Common myeloid progenitor, CD34-positive (primary cell): ENCODE measurements around the gene SLC25A41.
A peak's percentile ranks its signal among the peaks of the same experiment; 100 is the strongest.

Source experiments
- CTCF ChIA-PET: fragments of 350-600 bp; sonication (Branson Sonifier 250); formaldehyde crosslinking; loops from one replicate; lab custom pipeline; 2021; ENCODE audit warnings: antibody characterized with exemption; lab: Charles Lee
- POLR2A ChIA-PET: fragments of 350-600 bp; sonication (Branson Sonifier 250); formaldehyde crosslinking; loops from one replicate; lab custom pipeline; 2021; ENCODE audit warnings: antibody characterized with exemption; lab: Charles Lee
- DNase-seq, 3 donors: peaks; one replicate each; pipeline versions ENCODE4 v3.0.0 to v3.0.0-alpha.2; 2013
- H3K27ac ChIP-seq, 2 experiments: 1 replicate in 1 of 2; 2 replicates in 1 of 2; pipeline ENCODE4 v1.7.0; 2013; ENCODE audit warnings: inconsistent platforms in 2 of 2, low read length in 2 of 2, mild to moderate bottlenecking in 2 of 2, low read depth in 1 of 2, moderate library complexity in 1 of 2; ENCODE audit not compliant: severe bottlenecking in 2 of 2, insufficient read depth in 1 of 2, poor library complexity in 1 of 2
- H3K27me3 ChIP-seq, 5 experiments: replicated peaks in 2 of 5; 1 replicate in 3 of 5; 2 replicates in 2 of 5; pipeline versions ENCODE4 v1.6.1 to v1.7.0; 2013; ENCODE audit warnings: low read length in 4 of 5, mild to moderate bottlenecking in 2 of 5, moderate library complexity in 2 of 5, inconsistent platforms in 1 of 5; ENCODE audit not compliant: insufficient read depth in 5 of 5, control insufficient read depth in 4 of 5
- H3K36me3 ChIP-seq, 4 experiments: 1 replicate in 2 of 4; 2 replicates in 2 of 4; pipeline versions ENCODE4 v1.6.1 to v1.7.0; 2013; ENCODE audit warnings: low read length in 3 of 4, control low read depth in 1 of 4, mild to moderate bottlenecking in 1 of 4; ENCODE audit not compliant: control insufficient read depth in 4 of 4, insufficient read depth in 4 of 4
- H3K4me1 ChIP-seq, 4 experiments: 1 replicate in 3 of 4; 2 replicates in 1 of 4; pipeline versions ENCODE4 v1.6.1 to v1.7.1; 2013; ENCODE audit warnings: low read length in 3 of 4, mild to moderate bottlenecking in 3 of 4, control low read depth in 1 of 4, inconsistent platforms in 1 of 4, moderate library complexity in 1 of 4; ENCODE audit not compliant: control insufficient read depth in 4 of 4, insufficient read depth in 4 of 4; ENCODE audit errors: control extremely low read depth in 1 of 4
- H3K4me3 ChIP-seq, 7 experiments: 1 replicate in 4 of 7; 2 replicates in 3 of 7; pipeline versions ENCODE4 v1.5.1 to v1.7.0; 2013; ENCODE audit warnings: mild to moderate bottlenecking in 7 of 7, low read length in 6 of 7, moderate library complexity in 6 of 7, inconsistent platforms in 2 of 7, low read depth in 2 of 7, control low read depth in 1 of 7; ENCODE audit not compliant: insufficient read depth in 4 of 7, control insufficient read depth in 1 of 7; ENCODE audit errors: extremely low read depth in 1 of 7
- H3K9me3 ChIP-seq, 5 experiments: 1 replicate in 4 of 5; 2 replicates in 1 of 5; pipeline versions ENCODE4 v1.6.1 to v1.7.1; 2013; ENCODE audit warnings: low read length in 4 of 5, mild to moderate bottlenecking in 2 of 5, inconsistent platforms in 1 of 5, low read depth in 1 of 5, moderate library complexity in 1 of 5; ENCODE audit not compliant: control insufficient read depth in 4 of 5, insufficient read depth in 2 of 5; ENCODE audit errors: control extremely low read depth in 1 of 5
- WGBS: methylation state at CpG from one replicate; pipeline ENCODE4 v1.1.5; 2013; ENCODE audit not compliant: insufficient coverage; 5-methylcytosine and 5-hydroxymethylcytosine counted together

Gene SLC25A41

DNA sequence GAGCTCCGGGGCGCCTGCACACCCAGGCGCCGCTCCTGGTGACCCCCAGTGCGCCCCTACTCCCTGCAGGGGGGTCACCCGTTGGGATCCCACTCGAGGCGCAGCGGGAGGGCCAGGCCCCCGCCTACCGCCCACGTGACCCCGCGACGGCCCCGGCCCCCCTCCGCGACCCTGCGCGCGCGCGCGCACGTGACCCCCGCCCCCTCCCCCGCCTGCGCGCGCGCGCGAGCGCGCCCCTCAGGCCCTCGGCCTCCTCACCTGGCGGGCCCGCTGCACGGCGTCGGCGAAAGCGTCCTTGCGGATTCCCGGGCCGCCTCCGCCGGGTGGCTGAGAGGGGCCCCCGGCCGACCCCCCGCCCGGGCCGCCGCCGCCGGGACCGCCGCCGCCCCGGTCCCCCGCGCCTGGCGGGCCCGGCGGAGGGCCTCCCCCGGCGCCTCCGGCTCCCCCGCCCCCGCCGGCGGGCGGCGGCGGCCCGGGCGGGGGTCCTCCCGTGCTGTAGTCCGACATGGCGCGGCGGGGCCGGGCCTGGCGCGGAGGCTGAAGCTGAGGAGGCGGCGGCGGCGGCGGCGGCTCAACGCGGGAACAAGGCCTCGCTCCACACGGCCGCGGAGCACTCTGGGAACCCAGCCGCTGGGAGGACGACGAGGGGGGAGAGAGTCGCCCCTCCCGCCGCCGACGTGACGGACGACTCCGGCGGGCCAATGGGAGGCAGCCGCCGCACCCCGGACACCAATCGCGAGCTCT lies 9.2 kb downstream of the SLC25A41 start, which contains the start of gene KHSRP:
TSS of gene KHSRP (minus strand) at position 617 of the 744 bp plus-strand sequence. CDS start at position 507, 110 bp downstream.
- under 1% methylated on average over 50 of the region's 114 CpGs for WGBS
- H3K9me3 ChIP-seq = no peaks in the 10 kb centered on the region
- H3K4me3 ChIP-seq = peak within 1 kb of the TSS; percentile 57 to 98 (median 86)
- peak in 2 of 3 donors; percentile 39 to 42 for DNase-seq
- POLR2A ChIA-PET = interaction anchor here (0.6 to 1.4 kb wide), 2 partner anchors 31 to 48 kb away, joined by 3 to 7 read pairs; partner anchors contain the start of gene GTF2F1
- H3K36me3 ChIP-seq = peaks cover 5 to 36% (median 27%) of the 10 kb centered on the region in 4 experiments
- no peaks in the 10 kb centered on the region for H3K27me3 ChIP-seq
- peak within 1 kb of the TSS; percentile 61 to 89 for H3K27ac ChIP-seq
- H3K4me1 ChIP-seq = peaks cover 0 to 28% (median 23%) of the 10 kb centered on the region in 4 experiments
- CTCF ChIA-PET = interaction anchor here (1.5 to 1.7 kb wide), 2 partner anchors 32 to 250 kb away, joined by 3 read pairs; partner anchors contain the start of gene GTF2F1

- H3K4me1 ChIP-seq = peaks cover 0 to 28% (median 23%) of the 10 kb centered on the region in 4 experiments
- POLR2A ChIA-PET = interaction anchor here (1.4 kb wide), 1 partner anchor 12 kb away, joined by 4 read pairs; no protein-coding TSS in a partner anchor
- DNase-seq = peak; percentile 42 to 49 (median 46)
- H3K9me3 ChIP-seq = no peaks in the 10 kb centered on the region
- H3K4me3 ChIP-seq = peak overlapping the region; percentile 57 to 98 (median 86)
- 2% methylated on average over 11 of the region's 20 CpGs for WGBS
- H3K36me3 ChIP-seq = peaks cover 5 to 43% (median 34%) of the 10 kb centered on the region in 4 experiments
- CTCF ChIA-PET = interaction anchor here (1.3 to 1.7 kb wide), 2 partner anchors 31 to 63 kb away, joined by 3 read pairs; partner anchors contain the start of gene GTF2F1
- no peaks in the 10 kb centered on the region for H3K27me3 ChIP-seq
- H3K27ac ChIP-seq = peak overlapping the region; percentile 61 to 89
Observed at GRCh38 chr19:6423499-6424194, 9.9 kb downstream of the SLC25A41 start.

GRCh38 chr19:6421075-6422014 lies 12.2 kb downstream of the SLC25A41 start:
- ChIA-PET CTCF (interaction anchor here (0.9 to 1.3 kb wide), 2 partner anchors 11 to 60 kb away, joined by 3 to 5 read pairs; partner anchors contain the start of gene DENND1C), POLR2A (no interaction called here)
- no peaks in the 10 kb centered on the region for H3K27me3 ChIP-seq
- H3K4me3 ChIP-seq = no peak overlapping the region
- peaks cover 0 to 28% (median 23%) of the 10 kb centered on the region in 4 experiments for H3K4me1 ChIP-seq
- WGBS = 98% methylated on average over 19 of the region's 20 CpGs
- peak overlapping the region in 1 of 2 experiments; percentile 50 for H3K27ac ChIP-seq
- DNase-seq = no peak
- no peaks in the 10 kb centered on the region for H3K9me3 ChIP-seq
- H3K36me3 ChIP-seq = peaks cover 9 to 66% (median 52%) of the 10 kb centered on the region in 4 experiments

GRCh38 chr19:6418562-6418932 lies 15.0 kb downstream of the SLC25A41 start:
- H3K4me3 ChIP-seq = no peak overlapping the region
- ChIA-PET POLR2A (no interaction called here), CTCF (no interaction called here)
- no peak for DNase-seq
- no peaks in the 10 kb centered on the region for H3K9me3 ChIP-seq
- H3K27ac ChIP-seq = no peak overlapping the region
- H3K27me3 ChIP-seq = no peaks in the 10 kb centered on the region
- peaks cover 9 to 92% (median 74%) of the 10 kb centered on the region in 4 experiments for H3K36me3 ChIP-seq
- WGBS = 97% methylated on average over 17 of the region's 19 CpGs
- H3K4me1 ChIP-seq = peaks cover 0 to 18% (median 15%) of the 10 kb centered on the region in 4 experiments

DNA sequence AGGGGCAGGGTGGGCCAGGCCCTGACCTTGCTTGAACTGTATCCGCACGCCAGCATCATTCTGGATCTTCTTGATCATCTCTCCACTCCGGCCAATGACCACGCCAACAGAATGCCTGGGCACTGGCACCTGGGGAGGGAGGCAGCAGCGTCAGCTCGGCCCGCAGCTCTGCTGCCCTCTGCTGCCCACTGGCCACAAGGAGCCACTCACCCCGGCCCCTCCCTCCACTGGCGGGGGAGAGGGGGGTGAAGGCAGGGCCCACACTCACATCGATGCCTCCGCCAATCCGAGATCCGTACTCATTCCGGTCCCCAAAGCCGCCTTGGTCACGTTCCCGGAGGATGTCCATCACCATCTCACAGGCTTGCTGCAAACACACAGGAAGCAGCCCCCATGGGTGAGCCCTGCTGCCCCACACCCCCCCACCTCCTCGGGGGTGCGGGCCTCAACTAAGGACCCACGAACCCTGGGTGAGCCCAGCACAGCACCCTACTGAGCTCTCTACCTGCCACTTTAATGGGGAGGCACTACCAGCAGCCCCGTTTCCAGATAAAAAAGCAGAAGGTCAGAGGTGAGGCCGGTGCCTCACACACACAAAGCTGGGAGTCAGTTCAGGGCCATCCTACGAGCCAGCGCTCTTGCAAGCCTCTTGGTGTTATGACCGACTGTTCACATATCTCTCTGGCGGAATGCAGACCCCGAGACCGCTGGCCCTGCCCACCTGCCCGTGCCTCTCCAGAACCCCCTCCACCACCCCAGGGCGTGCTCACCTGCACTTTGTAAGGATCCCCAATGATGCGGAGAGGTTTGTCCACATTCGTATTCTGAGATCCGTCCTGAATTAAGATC lies 15.6 kb downstream of the SLC25A41 start:
- 98% methylated on average over 26 of the region's 33 CpGs for WGBS
- POLR2A ChIA-PET = interaction anchor here (0.8 kb wide), 1 partner anchor 13 kb away, joined by 5 read pairs; no protein-coding TSS in a partner anchor
- H3K4me1 ChIP-seq = peaks cover 0 to 12% (median 9%) of the 10 kb centered on the region in 4 experiments
- CTCF ChIA-PET = interaction anchor here (1.2 kb wide), 1 partner anchor 200 kb away, joined by 3 read pairs; no protein-coding TSS in a partner anchor
- H3K36me3 ChIP-seq = peaks cover 9 to 92% (median 74%) of the 10 kb centered on the region in 4 experiments
- no peak overlapping the region for H3K4me3 ChIP-seq
- no peak for DNase-seq
- no peaks in the 10 kb centered on the region for H3K27me3 ChIP-seq
- no peak overlapping the region for H3K27ac ChIP-seq
- H3K9me3 ChIP-seq = no peaks in the 10 kb centered on the region
